Common myeloid progenitor, CD34-positive (primary cell): ENCODE data around the gene METTL8.

ENCODE experiments used
- CTCF ChIA-PET: fragments of 350-600 bp; sonication (Branson Sonifier 250); formaldehyde crosslinking; loops from one replicate; lab custom pipeline; 2021; ENCODE audit warnings: antibody characterized with exemption; lab: Charles Lee
- POLR2A ChIA-PET: fragments of 350-600 bp; sonication (Branson Sonifier 250); formaldehyde crosslinking; loops from one replicate; lab custom pipeline; 2021; ENCODE audit warnings: antibody characterized with exemption; lab: Charles Lee
- DNase-seq, 3 donors: peaks; one replicate each; pipeline versions ENCODE4 v3.0.0 to v3.0.0-alpha.2; 2013
- H3K27ac ChIP-seq, 2 experiments: 1 replicate in 1 of 2; 2 replicates in 1 of 2; pipeline ENCODE4 v1.7.0; 2013; ENCODE audit warnings: inconsistent platforms in 2 of 2, low read length in 2 of 2, mild to moderate bottlenecking in 2 of 2, low read depth in 1 of 2, moderate library complexity in 1 of 2; ENCODE audit not compliant: severe bottlenecking in 2 of 2, insufficient read depth in 1 of 2, poor library complexity in 1 of 2
- H3K27me3 ChIP-seq, 5 experiments: replicated peaks in 2 of 5; 1 replicate in 3 of 5; 2 replicates in 2 of 5; pipeline versions ENCODE4 v1.6.1 to v1.7.0; 2013; ENCODE audit warnings: low read length in 4 of 5, mild to moderate bottlenecking in 2 of 5, moderate library complexity in 2 of 5, inconsistent platforms in 1 of 5; ENCODE audit not compliant: insufficient read depth in 5 of 5, control insufficient read depth in 4 of 5
- H3K36me3 ChIP-seq, 4 experiments: 1 replicate in 2 of 4; 2 replicates in 2 of 4; pipeline versions ENCODE4 v1.6.1 to v1.7.0; 2013; ENCODE audit warnings: low read length in 3 of 4, control low read depth in 1 of 4, mild to moderate bottlenecking in 1 of 4; ENCODE audit not compliant: control insufficient read depth in 4 of 4, insufficient read depth in 4 of 4
- H3K4me1 ChIP-seq, 4 experiments: 1 replicate in 3 of 4; 2 replicates in 1 of 4; pipeline versions ENCODE4 v1.6.1 to v1.7.1; 2013; ENCODE audit warnings: low read length in 3 of 4, mild to moderate bottlenecking in 3 of 4, control low read depth in 1 of 4, inconsistent platforms in 1 of 4, moderate library complexity in 1 of 4; ENCODE audit not compliant: control insufficient read depth in 4 of 4, insufficient read depth in 4 of 4; ENCODE audit errors: control extremely low read depth in 1 of 4
- H3K4me3 ChIP-seq, 7 experiments: 1 replicate in 4 of 7; 2 replicates in 3 of 7; pipeline versions ENCODE4 v1.5.1 to v1.7.0; 2013; ENCODE audit warnings: mild to moderate bottlenecking in 7 of 7, low read length in 6 of 7, moderate library complexity in 6 of 7, inconsistent platforms in 2 of 7, low read depth in 2 of 7, control low read depth in 1 of 7; ENCODE audit not compliant: insufficient read depth in 4 of 7, control insufficient read depth in 1 of 7; ENCODE audit errors: extremely low read depth in 1 of 7
- H3K9me3 ChIP-seq, 5 experiments: 1 replicate in 4 of 5; 2 replicates in 1 of 5; pipeline versions ENCODE4 v1.6.1 to v1.7.1; 2013; ENCODE audit warnings: low read length in 4 of 5, mild to moderate bottlenecking in 2 of 5, inconsistent platforms in 1 of 5, low read depth in 1 of 5, moderate library complexity in 1 of 5; ENCODE audit not compliant: control insufficient read depth in 4 of 5, insufficient read depth in 2 of 5; ENCODE audit errors: control extremely low read depth in 1 of 5
- WGBS: methylation state at CpG from one replicate; pipeline ENCODE4 v1.1.5; 2013; ENCODE audit not compliant: insufficient coverage; 5-methylcytosine and 5-hydroxymethylcytosine counted together

Gene METTL8

DNA sequence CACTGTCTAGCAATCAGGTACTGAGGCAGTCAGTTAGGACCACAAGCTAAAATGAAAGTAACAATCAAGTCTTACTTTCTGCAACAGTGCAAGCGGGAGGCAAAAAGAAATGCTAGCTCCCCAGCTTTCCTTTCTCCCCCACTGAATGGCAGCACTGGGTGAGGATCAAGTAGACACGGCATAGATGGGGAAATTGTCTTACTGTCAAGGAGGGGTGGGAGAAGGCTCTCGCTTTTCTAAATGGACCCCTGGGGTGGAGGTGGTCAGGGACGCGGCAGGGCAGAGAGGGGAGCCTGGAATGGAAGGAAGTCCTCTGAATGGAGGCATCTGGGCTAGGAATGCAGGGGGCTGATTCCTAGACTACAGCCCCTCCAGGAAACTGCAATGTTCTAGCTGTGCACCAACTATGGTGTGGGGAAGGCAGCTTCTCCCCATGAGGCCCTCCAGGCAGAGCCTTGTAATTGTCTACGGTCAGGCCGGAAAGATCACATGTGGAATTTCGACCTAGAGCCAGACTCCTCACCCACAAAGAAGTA lies 24.3 kb downstream of the METTL8 start:
- Histone ChIP-seq H3K9me3 (no peaks in the 10 kb centered on the region), H3K4me3 (peak overlapping the region in 4 of 7 experiments; percentile 27 to 76 (median 36)), H3K27ac (peak overlapping the region in 1 of 2 experiments; percentile 70), H3K27me3 (no peaks in the 10 kb centered on the region), H3K36me3 (peaks cover 0 to 2% (median 0%) of the 10 kb centered on the region in 4 experiments), H3K4me1 (peaks cover 3 to 40% (median 17%) of the 10 kb centered on the region in 4 experiments)
- ChIA-PET POLR2A (no interaction called here), CTCF (interaction anchor here (0.7 to 2.0 kb wide), 6 partner anchors 10 to 437 kb away, joined by 3 to 8 read pairs (median 4); no protein-coding TSS in a partner anchor)
- 64% methylated on average over 6 of the region's 8 CpGs for WGBS
- peak; percentile 16 to 60 (median 46) for DNase-seq

DNA sequence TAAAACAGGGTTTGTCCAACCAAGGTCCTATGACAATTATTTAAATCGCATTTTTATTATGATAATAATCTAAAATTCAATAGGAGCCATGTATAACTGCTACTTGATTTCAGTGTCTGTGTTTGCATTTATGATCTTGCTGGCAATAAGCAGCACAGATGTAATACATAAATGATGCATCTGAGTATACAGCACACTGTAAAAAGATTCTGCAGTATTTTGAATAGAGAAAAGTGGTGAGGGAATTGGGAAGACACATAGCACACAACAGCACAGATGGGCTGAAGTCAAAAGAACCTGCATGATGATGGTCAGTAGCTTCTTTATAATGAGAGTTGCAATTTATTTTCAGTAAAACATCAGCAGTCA lies 26.1 kb downstream of the METTL8 start:
- ChIA-PET POLR2A (interaction anchor here (0.6 kb wide), 2 partner anchors 11 to 45 kb away, joined by 4 to 5 read pairs; no protein-coding TSS in a partner anchor), CTCF (interaction anchor here (0.6 to 3.0 kb wide), 2 partner anchors 8 to 9 kb away, joined by 3 to 14 read pairs; no protein-coding TSS in a partner anchor)
- Histone ChIP-seq H3K27me3 (no peaks in the 10 kb centered on the region), H3K27ac (peak overlapping the region in 1 of 2 experiments; percentile 78), H3K36me3 (peaks cover 0 to 2% (median 0%) of the 10 kb centered on the region in 4 experiments), H3K4me3 (no peak overlapping the region), H3K9me3 (peaks cover 0 to 3% (median under 1%) of the 10 kb centered on the region in 5 experiments), H3K4me1 (peaks cover 3 to 40% (median 17%) of the 10 kb centered on the region in 4 experiments)
- no CpG with 5 or more reads among the region's 1 CpG for WGBS
- no peak for DNase-seq

DNA sequence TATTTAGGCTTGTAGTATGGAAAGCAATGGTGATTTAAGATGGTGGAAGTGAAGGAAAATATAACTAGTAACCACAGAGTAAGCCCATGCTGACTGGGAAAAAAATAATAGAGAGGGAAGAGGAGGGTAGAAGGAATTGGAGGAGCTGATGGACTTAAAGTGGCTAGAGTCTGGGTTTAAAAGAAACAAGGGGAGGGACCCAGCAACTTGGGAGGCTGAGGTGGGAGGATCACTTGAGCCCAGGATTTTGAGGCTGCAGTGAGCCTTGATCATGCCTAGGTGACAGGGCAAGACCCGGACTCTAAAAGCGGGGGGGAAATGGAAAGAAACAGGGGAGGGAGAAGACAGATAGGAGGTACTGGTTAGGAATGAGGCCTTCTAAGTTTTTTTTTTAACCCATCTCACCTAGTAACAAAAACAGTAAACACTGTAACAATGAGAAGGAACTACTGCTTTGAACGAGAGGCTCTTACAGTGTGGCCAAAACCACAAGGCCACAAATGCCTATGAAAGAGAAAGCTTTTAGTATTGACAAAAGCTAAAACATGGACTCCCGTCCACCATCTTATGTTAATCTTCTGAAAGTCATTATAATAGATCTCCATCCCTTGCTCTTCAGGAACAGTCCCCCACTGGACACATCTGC lies 26.6 kb downstream of the METTL8 start:
- DNase-seq = peak; percentile 63 to 93 (median 93)
- WGBS = 0% methylated on average over 1 of the region's 4 CpGs
- H3K36me3 ChIP-seq = peaks cover 0 to 2% (median 0%) of the 10 kb centered on the region in 4 experiments
- H3K4me1 ChIP-seq = peaks cover 3 to 40% (median 17%) of the 10 kb centered on the region in 4 experiments
- POLR2A ChIA-PET = interaction anchor here (0.6 kb wide), 1 partner anchor 44 kb away, joined by 5 read pairs; no protein-coding TSS in a partner anchor
- no peaks in the 10 kb centered on the region for H3K27me3 ChIP-seq
- H3K27ac ChIP-seq = peak overlapping the region in 1 of 2 experiments; percentile 78
- no peak overlapping the region for H3K4me3 ChIP-seq
- H3K9me3 ChIP-seq = peaks cover 0 to 7% (median 2%) of the 10 kb centered on the region in 5 experiments
- CTCF ChIA-PET = interaction anchor here (0.7 to 3.0 kb wide), 2 partner anchors 9 to 334 kb away, joined by 3 to 14 read pairs; no protein-coding TSS in a partner anchor

DNA sequence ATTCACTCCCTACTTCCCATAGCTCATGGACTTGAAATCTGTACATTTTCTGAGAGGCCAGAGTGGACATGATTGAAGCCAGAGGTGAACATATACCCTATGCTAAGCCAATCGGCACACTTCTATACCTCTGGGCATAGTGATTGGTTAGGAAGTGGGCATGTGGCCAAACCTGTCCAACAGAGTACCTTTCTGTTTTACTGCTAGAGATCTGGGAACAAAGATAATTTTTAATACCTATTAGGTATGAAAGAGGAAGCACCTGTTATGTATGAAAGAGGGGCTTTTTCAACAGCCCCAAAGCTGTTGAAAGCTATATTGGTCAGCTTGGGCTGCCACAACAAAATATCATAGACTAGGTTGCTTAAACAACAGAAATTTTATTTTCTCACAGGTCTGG lies 27.7 kb downstream of the METTL8 start:
- CTCF ChIA-PET = interaction anchor here (0.6 to 3.0 kb wide), 6 partner anchors 10 to 1720 kb away, joined by 3 to 14 read pairs (median 3); no protein-coding TSS in a partner anchor
- Histone ChIP-seq H3K4me3 (peak overlapping the region in 1 of 7 experiments; percentile 20), H3K36me3 (peaks cover 0 to 5% (median 0%) of the 10 kb centered on the region in 4 experiments), H3K4me1 (peaks cover 3 to 37% (median 15%) of the 10 kb centered on the region in 4 experiments), H3K27ac (peak overlapping the region; percentile 67 to 78), H3K27me3 (no peaks in the 10 kb centered on the region), H3K9me3 (peaks cover 0 to 18% (median 2%) of the 10 kb centered on the region in 5 experiments)
- POLR2A ChIA-PET = no interaction called here
- DNase-seq = peak; percentile 20 to 90 (median 88)
- no CpG with 5 or more reads among the region's 1 CpG for WGBS

DNA sequence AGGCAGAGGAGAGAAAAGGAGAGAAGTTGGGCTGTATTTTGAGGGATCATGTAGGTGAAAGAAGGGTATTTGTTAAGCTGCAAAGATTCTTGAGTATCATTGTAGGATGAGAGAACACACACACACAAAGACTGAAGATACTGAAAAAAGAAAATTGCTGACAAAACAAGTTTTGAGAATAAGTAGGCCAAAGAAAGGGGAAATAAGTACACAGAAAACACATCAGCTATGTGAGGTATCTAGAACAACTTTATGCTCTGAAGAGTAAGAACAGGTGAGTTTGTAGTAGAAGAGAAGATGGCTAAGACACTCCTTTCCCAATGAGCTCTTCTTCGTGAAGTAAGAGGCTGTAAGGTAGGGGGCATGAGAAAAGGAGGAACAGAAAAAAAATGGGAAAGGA lies 28.2 kb downstream of the METTL8 start:
- H3K9me3 ChIP-seq = peaks cover 0 to 18% (median 2%) of the 10 kb centered on the region in 5 experiments
- peaks cover 0 to 5% (median 0%) of the 10 kb centered on the region in 4 experiments for H3K36me3 ChIP-seq
- H3K4me1 ChIP-seq = peaks cover 3 to 35% (median 15%) of the 10 kb centered on the region in 4 experiments
- WGBS = no CpG with 5 or more reads among the region's 1 CpG
- ChIA-PET POLR2A (no interaction called here), CTCF (interaction anchor here (1.0 to 3.0 kb wide), 2 partner anchors 11 to 12 kb away, joined by 4 to 14 read pairs; no protein-coding TSS in a partner anchor)
- no peak overlapping the region for H3K27ac ChIP-seq
- H3K27me3 ChIP-seq = no peaks in the 10 kb centered on the region
- H3K4me3 ChIP-seq = no peak overlapping the region
- DNase-seq = peak in 2 of 3 donors; percentile 14 to 32

DNA sequence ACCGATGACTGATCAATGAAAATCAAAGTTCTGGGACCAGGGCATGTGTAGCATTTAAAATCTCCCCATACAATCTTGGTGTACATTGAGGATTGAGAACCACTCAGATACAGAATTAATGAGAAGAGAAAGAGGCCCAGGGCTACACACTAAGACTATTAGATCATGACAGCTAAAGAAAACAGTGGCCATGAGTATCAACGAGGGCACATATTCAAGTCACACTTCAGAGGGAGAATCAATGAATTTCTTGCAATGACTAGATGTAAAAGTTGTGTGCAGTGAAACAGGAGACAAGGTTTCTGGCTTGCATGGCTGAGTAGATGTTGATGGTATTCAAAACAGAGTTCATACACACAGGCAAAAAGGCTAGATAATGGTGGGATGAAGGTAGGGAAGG lies 29.1 kb downstream of the METTL8 start:
- POLR2A ChIA-PET = no interaction called here
- CTCF ChIA-PET = no interaction called here
- peaks cover 0 to 18% (median 4%) of the 10 kb centered on the region in 5 experiments for H3K9me3 ChIP-seq
- no peaks in the 10 kb centered on the region for H3K27me3 ChIP-seq
- no peak overlapping the region for H3K4me3 ChIP-seq
- H3K4me1 ChIP-seq = peaks cover 3 to 32% (median 15%) of the 10 kb centered on the region in 4 experiments
- H3K27ac ChIP-seq = no peak overlapping the region
- H3K36me3 ChIP-seq = peaks cover 0 to 5% (median 0%) of the 10 kb centered on the region in 4 experiments
- 86% methylated on average over 1 of the region's 2 CpGs for WGBS
- DNase-seq = no peak
